GM21390 (cell line): Measurements from ENCODE around the gene STAB2.

Experiments used
- ATAC-seq: cut with Tn5 transposase; IDR thresholded peaks from one replicate; pipeline ENCODE4 v1.9.1; 2021; ENCODE audit not compliant: unreplicated experiment

The STAB2 gene

GRCh38 chr12:103687253-103687652 lies 100.2 kb downstream of the STAB2 start:
- no peak for ATAC-seq

- ATAC-seq = no peak
Observed at GRCh38 chr12:103688376-103689063, 101.4 kb downstream of the STAB2 start.

DNA sequence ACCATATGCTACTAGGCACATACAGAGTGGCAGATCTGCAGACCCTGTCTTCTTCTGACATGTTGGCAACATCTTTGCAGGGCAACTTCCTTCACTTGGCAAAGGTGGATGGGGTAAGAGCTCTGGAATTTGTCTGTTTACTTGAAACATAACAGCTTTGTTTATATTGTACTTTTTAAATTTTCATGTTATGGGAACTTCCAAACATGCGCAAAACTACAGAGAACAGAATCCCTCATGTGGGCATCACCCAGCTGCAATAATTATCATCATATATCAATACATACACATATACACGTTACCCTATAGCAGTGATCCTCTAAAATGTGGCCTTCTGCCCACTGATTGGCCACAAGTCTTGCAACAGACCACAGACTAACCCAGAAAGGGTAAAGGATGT lies 103.4 kb downstream of the STAB2 start:
- no peak for ATAC-seq

- ATAC-seq = no peak
Observed at GRCh38 chr12:103691063-103691462, 104.0 kb downstream of the STAB2 start.

- no peak for ATAC-seq
Observed at GRCh38 chr12:103696101-103696500, 109.0 kb downstream of the STAB2 start.

GRCh38 chr12:103697971-103698751 lies 111.1 kb downstream of the STAB2 start:
- ATAC-seq = no peak

DNA sequence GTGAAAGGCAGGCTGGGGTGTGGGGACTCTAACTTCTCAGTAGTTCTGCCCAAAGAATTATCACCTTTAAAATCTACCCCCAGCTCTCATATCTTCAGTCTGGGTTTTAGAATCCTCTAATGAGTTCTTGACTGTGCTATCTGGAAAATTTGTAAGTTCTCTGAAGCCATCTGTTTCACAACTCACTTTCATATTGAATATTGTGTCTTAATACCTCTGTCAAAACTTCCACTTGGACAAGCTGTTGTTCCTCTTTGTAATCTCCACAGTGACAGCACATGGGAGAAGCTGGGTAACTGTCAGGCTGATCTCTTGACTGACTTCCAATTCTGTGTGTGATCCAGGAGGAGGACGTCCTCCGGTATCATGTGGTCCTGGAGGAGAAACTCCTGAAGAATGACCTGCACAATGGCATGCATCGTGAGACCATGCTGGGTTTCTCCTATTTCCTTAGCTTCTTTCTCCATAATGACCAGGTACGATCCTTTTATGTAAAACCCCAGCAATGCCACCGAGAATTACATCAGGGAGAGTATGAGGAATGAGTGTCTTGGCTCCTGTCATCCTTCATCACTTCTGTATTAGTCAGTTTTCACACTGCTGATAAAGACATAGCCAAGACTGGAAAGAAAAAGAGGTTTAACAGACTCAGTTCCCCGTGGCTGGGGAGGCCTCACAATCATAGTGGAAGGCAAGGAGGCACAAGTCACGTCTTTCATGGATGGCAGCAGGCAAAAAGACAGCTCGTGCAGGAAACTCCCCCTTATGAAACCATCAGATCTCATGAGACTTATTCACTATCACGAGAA lies 111.9 kb downstream of the STAB2 start:
- no peak for ATAC-seq

DNA sequence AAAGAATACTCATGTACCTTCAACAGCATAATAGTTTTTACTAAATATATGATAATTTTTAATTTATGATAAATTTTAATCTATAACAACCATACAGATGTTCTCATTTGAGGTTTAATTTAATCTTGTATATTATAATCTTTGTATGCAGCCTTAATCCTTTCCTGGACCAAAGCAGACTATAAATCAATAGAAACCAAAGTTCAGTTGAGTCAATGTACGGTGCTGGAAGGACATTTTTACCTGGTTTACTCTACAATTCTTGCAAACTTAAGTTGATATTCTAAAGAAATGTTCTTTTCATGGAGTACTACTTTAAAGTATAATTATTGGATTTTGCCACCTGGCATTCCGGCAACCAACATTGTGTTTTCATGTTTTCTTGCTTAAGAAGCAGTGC lies 118.0 kb downstream of the STAB2 start:
- ATAC-seq = no peak

GRCh38 chr12:103705927-103706326 lies 118.9 kb downstream of the STAB2 start:
- no peak for ATAC-seq

DNA sequence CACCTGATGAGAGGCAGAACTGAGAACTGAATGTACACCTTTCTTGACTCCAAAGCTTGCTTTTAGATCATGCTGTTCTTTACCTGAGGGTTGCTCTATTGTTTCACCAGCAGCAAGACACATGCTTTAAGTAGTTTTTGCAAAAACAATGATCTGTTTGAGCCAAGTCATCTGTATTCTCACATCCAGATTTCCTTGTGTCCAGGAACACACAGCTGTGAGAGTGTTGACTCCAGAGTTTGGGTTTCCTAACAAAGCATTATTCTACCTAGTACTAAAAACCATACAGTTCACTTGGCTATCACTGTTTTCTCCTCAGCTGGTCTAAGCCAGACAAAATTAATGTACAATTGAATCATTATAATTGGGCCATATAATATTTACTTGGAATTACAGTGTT lies 120.4 kb downstream of the STAB2 start:
- ATAC-seq = no peak

DNA sequence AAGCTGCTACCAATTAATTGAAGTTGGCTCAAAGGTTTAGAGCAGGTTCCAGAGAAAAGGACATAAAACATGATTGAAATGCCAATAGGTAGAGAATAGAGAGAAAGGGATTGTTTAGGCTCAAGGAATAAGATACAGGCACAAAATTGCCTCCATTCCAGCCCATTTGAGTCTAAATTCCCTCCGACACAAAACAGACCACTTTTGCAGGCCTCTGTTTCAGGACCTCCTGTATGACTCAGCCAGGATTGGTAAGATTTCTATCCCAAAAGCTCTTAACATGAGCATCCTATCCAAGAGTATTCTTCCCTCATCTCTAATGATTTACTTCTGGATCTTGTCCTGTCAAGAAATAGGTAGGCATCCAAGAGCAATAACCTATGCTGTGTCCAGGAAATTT lies 123.5 kb downstream of the STAB2 start:
- ATAC-seq = no peak

DNA sequence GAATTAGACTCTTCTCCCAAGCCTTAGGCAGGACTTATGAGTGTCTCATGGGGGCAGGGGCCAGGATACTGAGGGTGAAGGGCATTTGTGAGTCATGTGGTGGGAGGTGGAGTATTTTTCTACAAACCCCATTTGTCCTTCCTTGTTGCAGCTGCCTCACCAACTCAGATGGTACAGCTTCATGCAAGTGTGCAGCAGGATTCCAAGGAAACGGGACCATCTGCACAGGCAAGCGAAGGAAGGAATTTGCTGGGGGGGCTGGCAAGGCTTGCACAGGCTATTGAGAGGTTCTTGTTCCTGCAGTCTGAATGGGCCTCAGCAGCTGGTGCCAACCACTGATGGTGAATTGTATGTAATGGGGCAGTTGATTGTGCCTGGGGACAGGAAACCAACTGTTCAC lies 125.1 kb downstream of the STAB2 start:
- no peak for ATAC-seq

DNA sequence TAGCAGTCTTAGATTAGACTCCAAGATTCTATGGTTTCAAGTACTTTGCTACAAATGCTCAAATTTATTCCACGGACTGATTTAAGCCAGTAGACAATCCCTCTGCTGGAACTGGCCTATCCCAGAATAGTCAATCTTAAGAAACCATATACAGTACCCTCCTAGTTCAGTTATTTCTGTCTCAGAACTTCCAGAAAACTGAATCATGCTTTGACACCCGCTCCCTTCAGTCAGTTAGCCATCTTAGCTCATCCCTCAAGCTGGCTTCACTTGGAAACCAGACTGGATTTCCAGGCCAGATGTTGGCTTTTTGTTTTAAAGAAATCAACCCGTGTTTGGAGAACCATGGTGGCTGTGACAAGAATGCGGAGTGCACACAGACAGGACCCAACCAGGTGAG lies 128.4 kb downstream of the STAB2 start:
- no peak for ATAC-seq

GRCh38 chr12:103716517-103717196 lies 129.6 kb downstream of the STAB2 start:
- no peak for ATAC-seq

GRCh38 chr12:103725398-103725797 lies 138.3 kb downstream of the STAB2 start:
- ATAC-seq = no peak

- no peak for ATAC-seq
Observed at GRCh38 chr12:103727638-103728037, 140.6 kb downstream of the STAB2 start.

DNA sequence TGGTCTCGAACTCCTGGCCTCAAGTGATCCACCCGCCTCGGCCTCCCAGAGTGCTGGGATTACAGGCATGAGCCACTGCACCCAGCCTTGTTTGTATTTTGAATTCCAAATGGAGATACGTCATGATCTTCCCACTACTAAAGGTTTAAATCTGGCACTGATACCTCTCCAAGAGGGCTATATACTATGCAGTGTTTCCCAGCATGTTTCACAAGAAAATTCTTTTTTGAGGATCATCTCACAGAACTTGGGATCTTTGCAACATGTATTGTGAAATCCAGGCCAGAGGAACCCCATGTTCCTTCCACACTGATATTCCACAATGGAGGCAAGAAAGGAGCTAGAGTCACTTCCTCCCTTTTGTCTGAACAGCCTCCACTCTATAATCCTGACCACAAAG lies 141.2 kb downstream of the STAB2 start:
- ATAC-seq = no peak

- no peak for ATAC-seq
Observed at GRCh38 chr12:103729499-103729898, 142.4 kb downstream of the STAB2 start.

DNA sequence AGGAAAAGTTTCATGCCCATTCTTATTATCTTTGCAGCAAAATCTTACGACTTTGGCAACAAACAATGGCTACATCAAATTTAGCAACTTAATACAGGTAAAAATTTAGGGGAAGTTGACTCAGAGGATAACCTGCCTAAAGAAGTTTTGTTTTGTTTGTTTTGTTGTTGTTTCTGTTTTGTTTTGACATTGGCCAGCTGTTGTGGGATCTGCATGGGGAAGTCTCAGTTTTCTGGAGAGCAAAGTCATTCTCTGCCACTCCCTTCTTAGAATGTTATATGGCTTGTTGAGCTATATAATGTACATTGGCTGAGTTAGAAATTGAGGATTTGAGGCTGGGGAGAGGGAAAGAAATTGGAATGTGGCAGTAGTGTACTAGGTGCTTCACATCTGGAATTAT lies 144.5 kb downstream of the STAB2 start:
- ATAC-seq = no peak

GRCh38 chr12:103734863-103735262 lies 147.8 kb downstream of the STAB2 start:
- ATAC-seq = no peak

- ATAC-seq = no peak
Observed at GRCh38 chr12:103735291-103735690, 148.2 kb downstream of the STAB2 start.
